Activated CD4-positive, alpha-beta T cell treated with anti-CD3 and anti-CD28 coated beads for 36 hours (primary cell): ENCODE results near the gene RAB30. TPM values are rescaled to one million over a fixed set of nuclear protein-coding genes. Genes with fewer than 3 reads are reported as not detected.

ENCODE experiments used
- ATAC-seq: fragments of 200-7000 bp; cut with Tn5 transposase; one replicate; pipeline ENCODE4 v1.10.0; 2021; ENCODE audit warnings: mild to moderate bottlenecking, moderate library complexity
- CTCF ChIA-PET: fragments of 350-600 bp; sonication (Branson Sonifier 250); formaldehyde crosslinking; loops from one replicate; lab custom pipeline; 2021; ENCODE audit warnings: antibody characterized with exemption; lab: Charles Lee
- POLR2A ChIA-PET: fragments of 350-600 bp; sonication (Branson Sonifier 250); formaldehyde crosslinking; loops from one replicate; lab custom pipeline; 2021; ENCODE audit warnings: antibody characterized with exemption, inconsistent platforms; lab: Charles Lee
- DNase-seq: peaks from one replicate; pipeline ENCODE4 v3.0.0-alpha.2; 2020
- H3K27ac Mint-ChIP-seq: one replicate; pipeline ENCODE4 v1.8.0; 2021; ENCODE audit warnings: mixed read lengths
- H3K27me3 Mint-ChIP-seq: one replicate; pipeline ENCODE4 v1.8.0; 2021; ENCODE audit warnings: mixed read lengths
- H3K36me3 Mint-ChIP-seq: one replicate; pipeline ENCODE4 v1.8.0; 2021; ENCODE audit warnings: low read depth, mixed read lengths
- H3K4me1 Mint-ChIP-seq: one replicate; pipeline ENCODE4 v1.8.0; 2021; ENCODE audit warnings: mixed read lengths
- H3K4me3 Mint-ChIP-seq: one replicate; pipeline ENCODE4 v1.8.0; 2021; ENCODE audit warnings: mild to moderate bottlenecking, moderate library complexity, mixed read lengths
- H3K9me3 Mint-ChIP-seq: one replicate; pipeline ENCODE4 v1.8.0; 2021; ENCODE audit warnings: low read depth, mixed read lengths
- intact Hi-C, 2 experiments: fragments of 100-400 bp; cut with DNase I in 1 of 2; cut with micrococcal nuclease in 1 of 2; formaldehyde crosslinking; loops; one replicate each; pipeline versions ENCODE4 v1.14.2 to v1.15.1; 2022 to 2024; cut with DNase I, micrococcal nuclease
- total RNA-seq, 2 experiments: library from RNA; stranded (reverse); gene quantifications; one replicate each; pipeline ENCODE4 v1.2.3, GENCODE V29; 2021

RAB30 gene
- total RNA-seq, 2 experiments from 2014 or later = 11.4 to 13.2 TPM

DNA sequence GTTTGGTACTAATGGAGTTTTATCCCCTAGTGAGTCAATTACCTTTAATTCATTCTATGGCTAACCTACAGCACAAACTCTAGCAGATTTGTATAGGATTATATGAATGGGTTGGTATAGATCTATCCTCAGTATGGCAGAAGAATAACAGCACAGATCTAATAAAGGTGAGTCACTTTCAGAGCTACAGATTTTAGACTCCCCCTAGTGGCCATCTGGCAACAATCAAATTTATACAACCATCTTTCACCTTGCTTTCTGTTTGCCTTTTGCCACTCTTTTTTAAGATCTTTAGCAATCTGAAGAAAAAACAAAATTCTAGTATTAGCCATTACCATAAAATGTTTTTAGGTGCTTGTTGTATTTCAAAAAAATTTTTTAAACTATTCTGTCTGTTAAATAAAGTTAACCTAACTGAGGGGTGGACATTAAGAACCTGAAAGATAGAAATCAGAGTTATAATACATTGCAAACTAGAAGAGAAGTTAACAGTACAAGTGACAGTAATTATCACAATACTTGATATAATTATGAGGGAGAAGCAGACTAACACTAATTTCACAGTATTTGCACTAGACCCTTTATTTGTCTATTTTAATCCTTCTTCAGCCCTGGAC, 144.3 kb downstream of the RAB30 start:
- H3K27me3 Mint-ChIP-seq = no peaks in the 10 kb centered on the region
- DNase-seq = peak; percentile 22
- CTCF ChIA-PET = interaction anchor here (0.5 to 2.7 kb wide), 20 partner anchors 11 to 1187 kb away, joined by 3 to 11 read pairs (median 3); partner anchors contain the start of gene DDIAS
- no peak overlapping the region for H3K27ac Mint-ChIP-seq
- intact Hi-C loops = loop anchor here (1.0 to 10.0 kb wide), 6 partner anchors 20 to 209 kb away; partner anchors contain the start of gene RAB30 (in 1 of the 2)
- H3K4me1 Mint-ChIP-seq = peaks cover 21% of the 10 kb centered on the region
- H3K36me3 Mint-ChIP-seq = peaks cover 40% of the 10 kb centered on the region
- H3K4me3 Mint-ChIP-seq = no peak overlapping the region
- H3K9me3 Mint-ChIP-seq = no peaks in the 10 kb centered on the region
- POLR2A ChIA-PET = no interaction called here
- peak; percentile 81 for ATAC-seq

DNA sequence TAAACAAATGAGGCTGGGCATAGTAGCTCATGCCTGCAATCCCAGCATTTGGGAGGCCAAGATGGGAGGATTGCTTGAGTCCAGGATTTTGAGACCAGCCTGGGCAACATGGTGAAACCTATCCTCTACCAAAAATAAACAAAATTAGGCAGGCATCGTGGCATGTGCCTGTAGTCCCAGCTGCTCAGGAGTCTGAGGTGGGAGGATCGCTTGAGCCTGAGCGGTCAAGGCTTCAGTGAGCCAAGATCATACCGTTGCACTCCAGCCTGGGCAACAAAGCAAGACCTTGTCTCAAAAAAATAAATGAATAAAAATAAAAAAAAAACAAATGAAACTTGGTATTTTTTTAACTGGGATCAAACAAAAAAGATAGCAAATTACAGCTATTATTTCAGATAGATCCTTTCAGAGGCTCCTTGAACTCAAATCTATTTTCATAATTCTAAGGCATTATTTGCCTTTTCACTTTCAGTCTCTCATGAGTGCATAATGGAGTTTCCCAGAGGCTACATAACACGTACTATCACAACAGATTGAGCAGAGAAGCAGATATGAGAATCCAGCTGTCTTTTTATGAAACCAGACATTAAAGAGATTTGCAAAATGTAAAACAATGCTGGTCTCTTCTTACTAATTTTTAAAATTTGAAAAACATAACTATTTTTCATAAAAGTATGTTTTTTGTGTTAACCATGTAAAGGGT, 147.0 kb downstream of the RAB30 start:
- no peak overlapping the region for H3K4me3 Mint-ChIP-seq
- POLR2A ChIA-PET = interaction anchor here (0.6 kb wide), 3 partner anchors 18 to 297 kb away, joined by 3 read pairs; no protein-coding TSS in a partner anchor

More for the DNA sequence above, 147.0 kb downstream of the RAB30 start:
- no peak for DNase-seq
- Mint-ChIP-seq H3K27me3 (no peaks in the 10 kb centered on the region), H3K36me3 (peaks cover 53% of the 10 kb centered on the region), H3K4me1 (peaks cover 36% of the 10 kb centered on the region), H3K27ac (no peak overlapping the region), H3K9me3 (peaks cover 4% of the 10 kb centered on the region)
- CTCF ChIA-PET = interaction anchor here (0.6 to 3.4 kb wide), 13 partner anchors 8 to 1133 kb away, joined by 3 to 10 read pairs (median 4); partner anchors contain the start of gene DDIAS
- intact Hi-C loops = loop anchor here in 1 of 2 experiments (5.0 to 10.0 kb wide), 2 partner anchors 38 to 60 kb away; no protein-coding TSS in a partner anchor
- ATAC-seq = no peak

Other genes starting within 250 kb of the RAB30 start
- gene PRCP, start 171.5 kb downstream of the RAB30 start, total RNA-seq = 10 to 100 TPM; 18.2 to 23.4 TPM
- gene DDIAS, start 170.2 kb downstream of the RAB30 start, total RNA-seq = 10 to 100 TPM; 16.9 to 23.5 TPM
- gene PCF11, start 85.2 kb upstream of the RAB30 start, total RNA-seq = 10 to 100 TPM; 55.3 to 70.8 TPM
- 1 to 10 TPM; 3.1 to 4.9 TPM for gene ANKRD42, start 121.8 kb upstream of the RAB30 start, total RNA-seq
- gene CCDC90B, start 214.5 kb upstream of the RAB30 start, total RNA-seq = 10 to 100 TPM; 30.4 to 32.8 TPM